Activated T-cell treated with anti-CD3 and anti-CD28 coated beads for 48 hours (primary cell): Measurements from ENCODE around the gene FRMD4A.
"Not testable (repeated sequence)": the region's sequence is repeated elsewhere in the genome, so short reads cannot be mapped to it uniquely, and the experiment has no call there.

Experiments
- DNase-seq: peaks from one replicate; pipeline ENCODE4 v3.0.0-alpha.2; 2020; ENCODE audit warnings: low read depth

Gene FRMD4A

DNA sequence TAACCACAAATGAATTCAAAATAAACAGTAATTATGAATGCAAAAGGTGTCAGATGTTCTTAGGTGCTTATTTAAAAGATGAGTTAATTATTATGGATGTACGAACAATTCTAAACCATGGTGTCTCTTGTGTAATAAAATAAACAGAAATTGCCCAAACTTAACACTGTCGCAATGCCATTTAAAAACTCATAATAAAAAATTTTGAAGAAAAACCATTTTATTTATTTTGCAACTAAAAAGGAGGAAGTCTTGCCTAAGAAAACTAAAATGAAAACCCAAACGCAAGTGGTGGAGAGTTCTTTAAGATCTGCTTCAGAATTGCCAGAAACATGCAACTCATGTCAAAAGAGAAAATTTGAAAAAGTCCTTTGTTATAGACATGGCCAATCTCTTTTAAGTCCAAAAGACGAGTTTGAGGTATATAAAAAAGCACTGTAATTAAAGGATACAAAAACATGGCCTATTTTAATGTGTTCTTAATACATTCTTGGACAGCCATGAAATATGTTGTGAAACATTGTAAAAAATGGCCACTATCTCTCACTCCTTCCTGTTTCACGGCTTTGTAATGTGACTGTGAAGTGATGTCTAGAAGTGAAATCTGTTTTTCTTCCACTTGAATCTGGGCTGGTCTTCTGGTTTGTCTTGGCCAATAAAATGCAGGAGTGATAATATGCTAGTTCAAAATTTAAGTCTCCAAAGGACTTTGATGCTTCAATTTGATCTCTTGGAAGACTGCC, 421.0 kb downstream of the FRMD4A start:
- DNase-seq = no peak

DNA sequence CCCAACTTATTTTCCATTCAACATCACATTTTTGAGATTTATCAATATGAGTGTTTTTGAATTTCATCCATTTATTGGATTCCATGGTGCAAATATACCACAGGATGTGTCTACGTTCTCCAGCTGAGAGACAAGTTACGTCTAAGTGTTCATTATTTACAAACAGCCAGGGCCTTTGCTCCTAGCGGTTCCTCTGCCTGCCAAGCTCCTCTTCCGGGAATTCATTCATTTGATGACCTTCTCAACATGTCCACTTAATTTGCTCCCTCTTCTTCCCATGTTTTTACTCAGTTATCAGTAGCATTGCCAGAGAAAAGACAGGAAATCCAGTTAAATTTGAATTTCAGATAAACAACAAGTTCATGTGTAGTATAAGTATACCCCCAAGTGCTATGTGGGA, 422.2 kb downstream of the FRMD4A start:
- DNase-seq = no peak

DNA sequence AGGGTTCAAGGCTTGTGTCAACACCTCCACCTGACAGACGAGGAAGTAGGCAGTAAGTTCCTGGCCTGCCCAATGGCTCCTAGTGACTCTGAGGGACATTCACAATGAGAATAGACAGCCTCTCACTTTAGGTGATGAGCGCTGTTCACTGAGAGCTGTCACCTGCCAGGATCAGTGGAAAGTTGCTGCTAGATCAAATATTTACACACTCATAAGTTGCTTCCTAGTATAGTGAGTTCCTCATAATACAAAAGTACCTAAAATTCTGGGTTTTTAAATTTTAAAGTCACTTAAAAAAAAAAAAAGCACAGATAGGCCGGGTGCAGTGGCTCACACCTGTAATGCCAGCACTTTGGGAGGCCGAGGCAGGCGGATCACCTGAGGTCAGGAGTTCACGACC, 423.2 kb downstream of the FRMD4A start:
- DNase-seq = no peak

DNA sequence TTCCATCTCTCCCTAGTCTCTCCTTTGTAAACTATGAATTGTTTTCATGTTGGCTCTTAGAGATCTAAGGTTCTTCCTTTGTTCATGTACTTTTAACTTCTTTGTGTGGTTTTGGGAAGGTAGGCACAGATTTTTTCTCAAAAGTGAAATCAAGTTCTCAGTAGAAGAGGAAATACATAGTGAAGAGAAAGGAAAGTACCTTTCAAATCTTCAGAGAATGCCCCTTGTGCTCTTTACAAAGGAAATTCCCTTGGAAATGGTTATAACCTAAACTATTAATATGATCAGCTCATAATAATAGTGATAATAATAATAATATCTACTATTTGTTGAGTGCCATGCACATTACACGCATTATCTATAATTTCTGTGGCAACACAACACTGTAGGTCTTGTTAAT, 425.4 kb downstream of the FRMD4A start:
- no peak for DNase-seq

DNA sequence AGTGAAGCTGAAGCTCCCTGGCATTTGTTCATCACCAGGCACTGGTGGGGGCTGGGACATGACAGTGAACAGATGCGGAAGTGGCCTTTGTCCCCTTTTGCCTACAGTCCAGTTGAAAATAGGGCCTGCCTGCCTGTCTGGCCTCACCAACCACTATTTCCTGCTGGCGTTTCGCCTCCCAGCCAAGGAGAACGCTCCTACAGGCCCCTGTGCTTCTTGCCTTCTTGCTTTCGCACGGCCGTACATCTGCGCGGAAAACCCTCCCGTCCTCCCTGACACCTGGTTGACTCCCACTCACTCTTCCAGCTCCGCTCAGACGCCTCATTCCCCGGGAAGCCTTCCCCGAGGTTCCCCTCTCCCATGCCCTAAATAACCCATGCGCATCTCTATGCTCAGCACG, 426.7 kb downstream of the FRMD4A start:
- no peak for DNase-seq

DNA sequence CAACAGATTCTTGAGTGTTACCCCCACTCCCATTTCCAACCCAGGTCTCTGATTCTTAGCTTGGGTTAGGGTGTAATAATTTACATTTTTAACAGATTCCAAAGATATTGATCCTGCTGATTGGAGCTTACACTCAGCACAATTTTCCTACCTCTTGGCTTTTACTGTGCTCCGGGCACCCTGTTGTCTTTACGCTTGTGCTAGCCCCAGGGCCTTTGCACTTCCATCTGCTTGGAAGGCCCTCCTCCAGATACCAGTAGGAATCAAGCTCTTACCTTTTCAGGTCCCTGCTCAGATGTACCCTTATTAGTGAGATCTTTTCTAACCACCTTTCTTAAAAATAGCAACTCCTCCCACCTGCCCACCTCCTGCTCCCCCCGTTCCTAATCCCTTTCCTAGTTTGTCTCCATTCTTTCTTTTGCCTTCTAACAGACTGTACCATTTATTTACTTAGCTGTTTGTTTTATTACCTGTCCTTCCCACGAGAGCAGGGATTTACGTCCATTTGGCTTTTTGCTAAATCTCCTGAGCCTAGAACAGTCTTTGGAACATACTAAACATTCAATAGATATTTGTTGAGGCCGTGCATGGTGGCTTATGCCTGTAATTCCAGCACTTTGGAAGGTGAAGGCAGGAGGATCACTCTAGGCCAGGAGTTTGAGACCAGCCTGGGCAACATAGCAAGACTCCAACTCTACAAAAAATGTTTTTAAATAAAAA, 427.7 kb downstream of the FRMD4A start:
- DNase-seq = no peak

DNA sequence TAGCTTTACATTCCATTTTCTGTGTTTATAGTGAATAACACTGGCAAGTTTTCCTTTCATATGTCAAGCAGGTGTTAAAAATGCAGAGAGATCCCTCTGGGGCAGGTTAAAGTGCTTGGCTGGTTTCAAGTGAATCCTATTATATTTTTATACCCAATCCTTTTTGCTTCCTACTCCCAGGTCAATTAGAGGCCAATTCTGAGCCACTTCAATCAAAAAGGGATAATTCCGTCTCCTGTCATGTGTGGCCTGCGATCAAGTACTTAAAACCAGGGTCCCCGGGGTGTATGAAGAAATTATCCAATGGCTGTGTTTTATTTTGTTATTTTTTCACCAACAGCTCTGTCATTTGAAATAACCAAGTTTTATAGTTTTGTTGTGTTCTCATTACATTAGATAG, 430.8 kb downstream of the FRMD4A start:
- DNase-seq = no peak

DNA sequence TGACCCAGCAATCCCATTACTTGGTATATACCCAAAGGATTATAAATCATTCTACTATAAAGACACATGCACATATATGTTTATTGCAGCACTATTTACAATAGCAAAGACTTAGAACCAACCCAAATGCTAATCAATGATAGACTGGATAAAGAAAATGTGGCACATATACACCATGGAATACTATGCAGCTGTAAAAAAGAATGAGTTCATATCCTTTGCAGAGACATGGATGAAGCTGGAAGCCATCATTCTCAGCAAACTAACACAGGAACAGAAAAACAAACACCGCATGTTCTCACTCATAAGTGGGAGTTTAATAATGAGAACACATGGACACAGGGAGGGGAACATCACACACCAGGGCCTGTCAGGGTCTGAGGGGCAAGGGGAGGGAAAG, 434.6 kb downstream of the FRMD4A start:
- DNase-seq = not testable (repeated sequence)

DNA sequence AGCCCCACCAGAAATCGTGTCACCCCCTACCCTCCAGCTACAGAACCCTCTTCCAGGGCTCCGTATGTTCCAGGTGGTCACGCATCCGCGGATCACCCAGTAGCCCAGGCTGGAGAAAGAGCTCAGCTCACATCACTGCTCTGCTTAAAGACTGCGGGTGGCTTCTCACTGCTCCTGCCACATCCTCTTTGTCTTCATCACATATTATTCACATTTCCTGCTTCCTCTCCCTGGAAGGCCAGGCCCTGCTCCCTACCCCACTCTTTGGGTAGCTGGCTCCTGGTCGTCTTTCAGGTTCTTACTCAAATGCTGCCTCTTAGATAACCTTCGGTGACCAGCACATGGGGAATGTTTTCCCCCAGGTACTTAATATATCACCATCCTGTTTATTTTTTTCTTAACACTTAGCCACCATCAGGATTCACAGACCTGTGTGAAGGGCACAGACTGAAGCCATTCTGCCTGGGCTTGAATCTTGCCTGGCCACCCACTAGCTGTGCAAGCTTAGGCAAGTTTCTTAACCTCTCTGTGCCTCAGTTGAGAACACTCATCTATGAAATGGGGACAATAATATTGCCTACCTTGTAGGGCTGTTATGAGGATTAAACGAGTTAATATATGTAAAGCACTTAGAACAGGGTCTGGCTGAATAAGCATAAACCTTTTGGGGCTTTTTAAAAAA, 436.2 kb downstream of the FRMD4A start:
- DNase-seq = no peak

DNA sequence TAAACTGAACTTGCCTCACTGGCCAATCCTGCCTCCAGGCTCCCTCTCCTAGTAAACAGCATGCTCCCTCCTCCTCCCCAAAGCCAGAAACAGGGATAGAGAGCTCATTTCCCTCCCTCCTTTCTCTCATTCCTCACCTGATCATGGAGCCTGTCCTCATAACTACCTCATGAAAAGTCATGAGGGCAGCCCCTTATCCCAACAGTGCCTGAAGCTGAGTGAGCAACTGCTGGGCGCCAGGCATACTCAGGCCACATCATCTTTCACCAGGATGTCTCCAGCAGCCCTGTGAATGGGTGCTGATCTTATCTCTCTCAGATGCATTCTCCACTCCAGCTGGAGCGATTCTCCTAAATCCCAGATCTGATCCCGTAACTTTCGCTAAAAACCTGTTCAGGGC, 436.8 kb downstream of the FRMD4A start:
- no peak for DNase-seq

DNA sequence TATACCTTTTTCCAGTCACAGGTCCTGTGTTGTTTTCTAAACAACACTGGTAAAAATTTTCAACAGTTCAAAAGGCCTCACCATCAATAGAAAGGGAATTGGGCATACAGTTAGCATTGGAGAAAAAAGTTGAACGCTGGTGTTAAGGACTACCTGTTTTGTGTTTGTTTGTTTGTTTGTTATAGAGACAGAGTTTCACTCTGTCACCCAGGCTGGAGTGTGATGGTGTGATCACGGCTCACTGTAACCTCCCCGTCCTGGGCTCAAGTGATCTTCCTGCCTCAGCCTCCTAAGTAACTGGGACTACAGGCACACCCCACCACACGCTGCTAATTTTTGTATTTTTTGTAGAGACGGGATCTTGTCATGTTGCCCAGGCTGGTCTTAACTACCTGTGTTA, 437.9 kb downstream of the FRMD4A start:
- DNase-seq = no peak

DNA sequence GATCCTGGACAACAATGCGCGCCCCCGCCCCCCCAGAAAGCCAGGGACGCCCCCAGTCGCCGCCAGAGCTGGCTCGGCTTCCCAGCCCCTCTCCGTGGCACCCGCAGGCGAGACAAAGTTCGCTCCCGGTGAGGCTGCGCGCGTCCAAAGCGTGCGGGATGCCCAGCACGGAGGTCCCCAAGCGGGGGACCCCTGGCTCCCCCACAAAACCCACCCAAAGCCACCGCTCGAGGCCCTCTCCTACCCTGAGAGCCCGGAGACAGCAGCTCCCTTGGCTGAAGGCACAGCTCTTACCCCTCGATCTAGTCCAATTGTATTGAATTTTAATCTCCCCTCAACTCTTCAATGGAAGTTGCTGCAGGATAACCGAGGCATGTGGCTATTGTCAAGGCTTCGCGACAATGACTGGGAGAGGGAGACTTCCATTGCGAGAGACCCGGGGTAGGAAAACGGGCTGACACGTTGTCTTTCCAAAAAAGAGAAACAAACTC, 438.7 kb downstream of the FRMD4A start:
- DNase-seq = no peak

DNA sequence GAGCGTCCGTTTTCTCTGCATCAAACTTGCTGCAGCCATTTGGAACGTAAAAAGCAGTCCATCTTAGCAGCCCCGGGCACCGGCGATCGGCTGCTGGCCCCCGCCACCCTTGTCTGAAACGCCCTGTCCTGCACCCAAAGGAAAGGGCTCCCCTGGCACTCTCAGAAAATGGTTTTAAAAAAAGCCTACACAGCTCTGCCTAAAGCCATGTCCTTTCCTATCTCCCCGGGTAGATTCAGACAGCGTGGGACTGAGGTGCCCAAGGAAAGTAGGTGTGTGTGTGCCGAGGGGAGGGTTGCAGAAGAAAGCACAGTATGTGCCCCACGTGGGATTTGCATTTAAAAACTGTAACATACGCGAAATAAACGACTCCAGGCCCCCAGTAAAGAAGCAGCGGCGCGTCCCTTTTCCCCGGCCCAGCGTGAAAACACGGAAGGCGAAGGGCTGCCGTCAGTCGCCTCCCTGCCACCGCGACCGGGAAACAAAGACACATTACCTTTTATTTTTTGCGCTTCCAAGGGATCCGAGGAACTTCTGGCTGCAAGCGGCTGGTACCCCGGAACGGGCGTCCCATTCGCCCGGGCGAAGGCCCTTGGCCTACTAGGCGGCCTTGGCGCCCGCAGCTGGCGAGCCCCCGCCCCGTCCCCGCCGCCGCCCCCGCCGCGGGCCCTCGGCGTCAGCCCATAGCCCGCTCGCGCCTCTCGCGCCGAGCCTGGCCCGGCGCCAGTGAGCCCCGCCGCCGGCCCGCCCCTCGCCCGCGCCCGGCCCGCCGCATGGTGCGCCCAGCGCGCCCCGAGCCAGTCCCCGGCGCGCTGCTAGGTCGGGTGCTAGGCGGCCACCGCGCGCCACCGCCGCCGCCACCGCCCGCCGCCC, 439.4 kb downstream of the FRMD4A start:
- DNase-seq = peak; percentile 14

DNA sequence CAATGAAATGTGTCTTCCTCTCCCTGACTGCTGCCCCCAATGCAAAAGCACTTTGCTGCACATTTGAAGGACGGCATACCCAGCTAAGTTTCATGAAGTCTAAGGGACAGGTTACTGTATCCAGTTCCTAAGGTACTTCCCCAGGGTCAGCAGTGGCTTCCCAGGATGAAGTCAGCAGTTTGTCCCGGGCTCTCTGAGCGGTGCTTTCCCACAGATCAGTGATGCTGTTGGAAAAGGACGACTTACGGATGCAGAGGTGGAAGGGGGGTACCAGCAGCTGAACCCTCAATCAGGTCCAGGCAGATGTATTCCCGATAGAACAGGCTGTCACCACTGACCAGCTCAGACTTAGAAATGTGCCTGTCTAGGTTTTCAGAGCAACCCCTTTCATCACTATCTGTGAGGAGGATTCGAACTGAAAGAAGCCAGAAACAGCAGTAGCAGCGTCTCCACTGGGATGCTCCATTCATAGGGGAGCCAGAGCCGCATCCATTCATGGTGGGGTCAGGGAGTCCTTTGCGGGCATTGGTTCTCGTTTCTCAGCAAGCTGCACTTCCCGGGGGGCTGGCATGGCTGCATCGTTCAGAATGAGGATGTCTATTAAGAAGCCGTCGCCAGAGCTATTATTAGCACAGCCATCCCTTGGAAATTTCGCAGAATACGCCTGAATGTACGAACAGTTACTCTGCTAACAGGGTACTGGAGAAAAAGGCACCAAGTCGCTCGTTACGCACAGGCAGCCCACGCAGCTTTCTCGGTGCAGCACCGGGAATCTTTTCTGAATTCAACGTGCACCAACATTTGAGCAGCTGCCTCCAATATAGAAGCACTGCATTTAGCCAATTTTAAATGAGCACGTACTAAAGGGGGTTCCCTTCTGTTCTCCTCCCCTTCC, 440.2 kb downstream of the FRMD4A start:
- no peak for DNase-seq

DNA sequence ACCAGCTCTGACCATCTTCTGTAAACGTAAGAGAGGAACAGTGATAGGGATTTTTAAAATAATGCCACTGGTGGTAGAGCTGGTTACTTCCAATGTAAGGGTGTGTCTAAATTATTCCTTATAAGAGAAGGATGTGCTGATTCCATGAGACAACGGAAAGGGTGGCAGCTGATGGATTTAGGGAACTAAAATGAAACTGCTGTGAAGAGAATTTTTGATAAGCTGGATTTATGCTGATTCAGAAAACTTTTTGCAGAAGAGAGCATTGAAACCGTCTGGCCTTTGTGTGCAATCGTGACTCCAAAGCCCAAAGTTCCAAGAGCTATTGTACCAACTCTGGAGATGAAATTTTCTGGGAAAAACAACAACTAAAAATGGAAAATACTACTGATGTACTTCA, 443.0 kb downstream of the FRMD4A start:
- DNase-seq = no peak

DNA sequence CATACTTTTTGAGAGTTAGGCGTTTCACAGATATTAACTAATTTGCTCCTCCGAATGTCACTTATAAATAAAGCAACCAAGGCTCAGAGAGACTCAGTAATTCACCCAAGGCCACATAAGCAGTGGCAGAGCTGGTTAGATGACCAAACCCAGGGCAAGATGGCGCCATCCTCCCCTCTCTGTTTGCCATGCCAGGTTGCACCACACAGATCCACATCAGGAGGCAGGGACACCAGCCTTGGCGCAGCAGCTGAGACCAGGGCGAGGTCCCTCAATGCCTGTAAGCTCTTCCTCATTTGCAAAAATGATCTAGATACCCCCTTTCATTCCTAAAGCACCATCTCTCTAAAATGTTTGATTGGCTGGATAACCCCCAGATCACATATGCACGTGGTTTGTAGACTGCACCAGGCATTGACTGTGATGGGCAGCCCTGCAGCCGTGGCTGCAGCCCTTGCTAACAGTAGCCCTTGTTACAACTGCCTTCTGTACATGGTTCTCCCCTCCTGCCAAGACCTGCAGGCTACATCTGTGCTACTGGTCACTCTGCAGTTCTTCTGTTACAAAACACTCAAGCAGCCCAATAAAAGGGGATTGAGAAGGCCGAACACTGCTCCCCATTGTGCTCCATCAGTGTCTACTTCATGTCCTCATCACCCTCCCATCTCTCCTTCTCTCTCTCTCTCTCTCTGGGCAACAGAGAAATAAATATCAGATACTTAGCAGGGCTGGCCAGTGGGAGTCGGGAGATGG, 445.3 kb downstream of the FRMD4A start:
- no peak for DNase-seq

DNA sequence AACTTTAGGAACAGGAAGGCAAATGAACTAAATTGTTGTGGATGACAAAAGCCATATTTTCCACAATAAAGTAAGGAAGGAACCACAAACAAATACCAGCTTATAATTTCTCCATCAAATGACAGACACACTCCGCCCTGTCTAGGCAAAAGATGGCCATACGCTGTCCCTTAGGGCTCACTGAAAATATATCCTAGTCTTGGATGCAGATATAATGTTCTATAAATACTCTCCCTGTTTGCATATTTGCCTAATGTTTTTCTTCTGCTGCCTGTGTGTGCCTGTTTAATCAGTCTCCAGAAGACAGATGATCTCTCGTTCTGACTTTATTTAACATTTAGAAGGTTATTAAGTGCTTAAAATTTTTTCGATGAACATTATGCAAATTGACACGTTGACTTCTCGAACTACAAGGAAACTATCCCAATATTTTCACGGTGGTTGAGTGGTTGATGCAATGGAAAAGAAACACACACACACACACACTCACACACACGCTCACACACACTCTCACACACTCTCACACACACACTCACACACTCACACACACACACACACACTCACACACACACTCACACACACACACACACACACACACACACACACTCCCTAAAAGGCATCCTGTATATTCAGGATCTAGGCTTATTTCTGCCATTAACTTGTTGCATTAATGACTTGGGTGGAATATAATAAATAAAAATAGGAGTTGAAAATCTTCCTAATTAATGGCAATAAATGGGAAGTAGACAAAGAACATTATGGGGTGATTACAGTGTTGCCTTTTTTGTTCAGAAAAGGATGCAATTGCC, 446.9 kb downstream of the FRMD4A start:
- no peak for DNase-seq

DNA sequence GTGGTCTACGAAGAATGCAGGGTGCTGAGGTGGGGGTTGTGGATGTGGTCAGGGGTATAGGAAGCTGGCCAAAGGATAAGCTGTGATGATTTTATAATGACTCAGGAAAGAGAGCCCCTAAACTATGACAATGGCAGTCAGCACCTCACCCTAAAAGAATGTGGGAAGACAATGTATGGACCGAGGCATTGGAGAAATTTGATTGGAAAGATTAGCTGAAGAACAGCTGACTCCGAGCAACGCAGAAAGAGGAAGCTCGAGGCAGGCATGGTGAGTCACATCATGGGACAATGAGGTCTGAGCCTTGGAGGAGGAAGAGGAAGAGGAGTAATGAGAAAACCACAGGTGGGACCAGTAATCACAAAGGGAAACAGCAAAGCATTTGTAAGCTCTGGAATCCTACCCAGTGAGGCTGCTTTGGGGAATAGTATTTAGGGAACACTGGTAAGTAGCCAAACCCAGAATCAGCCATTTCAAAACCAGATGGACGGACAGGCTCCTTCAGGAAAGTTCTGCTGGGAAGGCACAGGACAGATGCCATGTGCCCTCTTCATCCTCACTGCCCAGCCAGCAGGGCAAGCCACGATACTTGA, 448.5 kb downstream of the FRMD4A start:
- DNase-seq = no peak

DNA sequence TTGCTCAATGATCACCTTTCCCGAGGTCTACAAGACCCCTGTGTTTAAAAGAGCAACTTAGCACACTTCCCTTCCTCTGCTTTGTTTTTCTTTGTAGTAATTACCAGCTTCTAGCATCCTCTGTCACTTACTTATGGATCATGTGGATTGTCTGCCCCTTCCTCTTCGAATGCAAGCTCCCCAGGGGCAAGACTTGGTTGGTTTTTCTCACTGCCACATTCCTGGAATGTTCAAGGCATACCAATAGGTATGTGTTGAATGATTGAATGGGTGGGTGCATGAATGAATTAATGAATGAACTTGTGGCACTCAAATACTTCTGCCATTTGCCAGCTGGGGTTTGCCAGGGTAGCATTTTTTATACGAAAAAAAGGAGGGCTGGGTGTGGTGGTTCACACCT, 450.0 kb downstream of the FRMD4A start:
- no peak for DNase-seq
